ENCODE data around the gene ADAM12. TPM values are rescaled to one million over a fixed set of nuclear protein-coding genes. Genes with fewer than 3 reads are reported as not detected.

ADAM12 gene
- total and polyA plus RNA-seq, 9 of the 15 experiments (the other 6 are each of a cell fraction or from before 2014, with no cell fraction given) = not detected

DNA sequence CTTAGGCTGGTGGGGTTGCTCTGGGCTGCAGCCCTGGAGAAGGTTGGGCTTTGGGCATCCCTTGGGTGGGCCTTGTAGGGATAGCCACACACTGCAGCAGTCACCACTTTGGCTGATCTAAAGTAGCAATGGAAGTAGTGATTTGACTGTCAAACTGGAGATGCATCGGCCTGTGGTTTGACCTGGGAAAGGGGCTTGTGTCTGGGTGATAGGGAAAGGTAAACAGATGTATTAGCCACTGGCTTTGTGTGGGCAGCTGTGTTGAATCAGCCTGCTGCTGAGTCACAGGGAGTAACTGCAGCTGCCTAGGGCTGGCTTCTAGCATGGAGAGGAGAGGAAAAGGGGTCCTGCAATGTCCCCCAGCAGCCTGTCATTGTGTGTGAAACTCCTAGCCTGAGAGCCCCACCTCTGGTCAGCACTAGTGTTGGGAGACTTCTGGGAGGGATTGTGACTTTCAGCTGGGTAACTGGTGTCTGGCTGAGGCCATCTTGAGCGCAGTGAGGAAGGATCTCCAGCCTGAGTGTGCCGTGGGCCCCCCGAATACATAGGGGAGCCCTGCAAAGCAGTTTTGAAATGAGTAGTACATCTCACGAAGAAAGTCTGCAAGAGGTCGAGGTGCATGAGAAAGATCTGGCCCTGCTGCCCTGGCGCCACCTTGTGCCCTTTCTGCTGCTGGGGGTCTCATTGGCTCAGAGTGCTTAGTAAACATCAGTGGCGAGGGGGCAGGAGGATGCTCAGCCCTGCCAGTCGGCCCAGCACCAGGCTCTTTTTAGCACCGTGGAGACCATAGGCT, 374.6 kb downstream of the ADAM12 start (continued):
- TF ChIP-seq, protein P1, sequence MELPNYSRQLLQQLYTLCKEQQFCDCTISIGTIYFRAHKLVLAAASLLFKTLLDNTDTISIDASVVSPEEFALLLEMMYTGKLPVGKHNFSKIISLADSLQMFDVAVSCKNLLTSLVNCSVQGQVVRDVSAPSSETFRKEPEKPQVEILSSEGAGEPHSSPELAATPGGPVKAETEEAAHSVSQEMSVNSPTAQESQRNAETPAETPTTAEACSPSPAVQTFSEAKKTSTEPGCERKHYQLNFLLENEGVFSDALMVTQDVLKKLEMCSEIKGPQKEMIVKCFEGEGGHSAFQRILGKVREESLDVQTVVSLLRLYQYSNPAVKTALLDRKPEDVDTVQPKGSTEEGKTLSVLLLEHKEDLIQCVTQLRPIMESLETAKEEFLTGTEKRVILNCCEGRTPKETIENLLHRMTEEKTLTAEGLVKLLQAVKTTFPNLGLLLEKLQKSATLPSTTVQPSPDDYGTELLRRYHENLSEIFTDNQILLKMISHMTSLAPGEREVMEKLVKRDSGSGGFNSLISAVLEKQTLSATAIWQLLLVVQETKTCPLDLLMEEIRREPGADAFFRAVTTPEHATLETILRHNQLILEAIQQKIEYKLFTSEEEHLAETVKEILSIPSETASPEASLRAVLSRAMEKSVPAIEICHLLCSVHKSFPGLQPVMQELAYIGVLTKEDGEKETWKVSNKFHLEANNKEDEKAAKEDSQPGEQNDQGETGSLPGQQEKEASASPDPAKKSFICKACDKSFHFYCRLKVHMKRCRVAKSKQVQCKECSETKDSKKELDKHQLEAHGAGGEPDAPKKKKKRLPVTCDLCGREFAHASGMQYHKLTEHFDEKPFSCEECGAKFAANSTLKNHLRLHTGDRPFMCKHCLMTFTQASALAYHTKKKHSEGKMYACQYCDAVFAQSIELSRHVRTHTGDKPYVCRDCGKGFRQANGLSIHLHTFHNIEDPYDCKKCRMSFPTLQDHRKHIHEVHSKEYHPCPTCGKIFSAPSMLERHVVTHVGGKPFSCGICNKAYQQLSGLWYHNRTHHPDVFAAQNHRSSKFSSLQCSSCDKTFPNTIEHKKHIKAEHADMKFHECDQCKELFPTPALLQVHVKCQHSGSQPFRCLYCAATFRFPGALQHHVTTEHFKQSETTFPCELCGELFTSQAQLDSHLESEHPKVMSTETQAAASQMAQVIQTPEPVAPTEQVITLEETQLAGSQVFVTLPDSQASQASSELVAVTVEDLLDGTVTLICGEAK (IDR thresholded peaks at IDR 0.05) = no peak
- TF ChIP-seq, protein P1 (CRISPR knock-in tag; IDR thresholded peaks at IDR 0.05) = no peak
- peak; percentile 21; the same call in 1 of the 2 replicates for TF ChIP-seq NFIC (IDR thresholded peaks at IDR 0.05)
- peak; percentile 53 for TF ChIP-seq MEIS2 (IDR thresholded peaks at IDR 0.05; ENCODE audit: partially characterized antibody)
- peak; percentile 71 to 78 for TF ChIP-seq KDM1A (IDR thresholded peaks at IDR 0.05)
- 0 out of 2 replicates have a peak, but pooled peaks have one; percentile 39 for TF ChIP-seq ZNF589 (CRISPR knock-in tag; IDR thresholded peaks at IDR 0.05; ENCODE audit: low read depth)
- TF ChIP-seq TAL1 (IDR thresholded peaks at IDR 0.05) = peak; percentile 66
- peak in 1 of 2 experiments; percentile 68; a peak in 2 of 4 replicates for TF ChIP-seq HDAC1 (IDR thresholded peaks at IDR 0.05)
- TF ChIP-seq, protein P2, sequence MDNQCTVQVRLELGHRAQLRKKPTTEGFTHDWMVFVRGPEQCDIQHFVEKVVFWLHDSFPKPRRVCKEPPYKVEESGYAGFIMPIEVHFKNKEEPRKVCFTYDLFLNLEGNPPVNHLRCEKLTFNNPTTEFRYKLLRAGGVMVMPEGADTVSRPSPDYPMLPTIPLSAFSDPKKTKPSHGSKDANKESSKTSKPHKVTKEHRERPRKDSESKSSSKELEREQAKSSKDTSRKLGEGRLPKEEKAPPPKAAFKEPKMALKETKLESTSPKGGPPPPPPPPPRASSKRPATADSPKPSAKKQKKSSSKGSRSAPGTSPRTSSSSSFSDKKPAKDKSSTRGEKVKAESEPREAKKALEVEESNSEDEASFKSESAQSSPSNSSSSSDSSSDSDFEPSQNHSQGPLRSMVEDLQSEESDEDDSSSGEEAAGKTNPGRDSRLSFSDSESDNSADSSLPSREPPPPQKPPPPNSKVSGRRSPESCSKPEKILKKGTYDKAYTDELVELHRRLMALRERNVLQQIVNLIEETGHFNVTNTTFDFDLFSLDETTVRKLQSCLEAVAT (IDR thresholded peaks at IDR 0.05) = peak in 1 of 2 experiments; percentile 46; a peak in 1 of 4 replicates
- peak; percentile 43; the same call in 1 of the 2 replicates for TF ChIP-seq JUND (IDR thresholded peaks at IDR 0.05; ENCODE audit: borderline replicate concordance, low read depth, low read length)
- peak; percentile 43; the same call in 1 of the 3 replicates for TF ChIP-seq JUND (tag; IDR thresholded peaks at IDR 0.05; ENCODE audit: borderline replicate concordance, low read depth, low read length)
- TF ChIP-seq CBFA2T3 (IDR thresholded peaks at IDR 0.05) = peak; percentile 90
- TF ChIP-seq, protein P3, sequence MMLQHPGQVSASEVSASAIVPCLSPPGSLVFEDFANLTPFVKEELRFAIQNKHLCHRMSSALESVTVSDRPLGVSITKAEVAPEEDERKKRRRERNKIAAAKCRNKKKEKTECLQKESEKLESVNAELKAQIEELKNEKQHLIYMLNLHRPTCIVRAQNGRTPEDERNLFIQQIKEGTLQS (IDR thresholded peaks at IDR 0.05) = peak; percentile 40; the same call in 1 of the 2 replicates
- TF ChIP-seq, protein P3 (CRISPR knock-in tag; conservative IDR thresholded peaks at IDR 0.05) = no peak
- TF ChIP-seq ZNF282 (CRISPR knock-in tag; IDR thresholded peaks at IDR 0.05) = no peak
- TF ChIP-seq KLF16 (IDR thresholded peaks at IDR 0.05) = 0 out of 2 replicates have a peak, but pooled peaks have one; percentile 33

All from K562 (cell line).